Prostate gland (tissue), 2 donors: ENCODE measurements around the gene TNFAIP8L2. TPM values are rescaled to one million over a fixed set of nuclear protein-coding genes. Genes with fewer than 3 reads are reported as not detected.
"Not testable (repeated sequence)": the region's sequence is repeated elsewhere in the genome, so short reads cannot be mapped to it uniquely, and the experiment has no call there.

Experiments
- DNase-seq: peaks from one replicate; pipeline ENCODE4 v3.0.0-alpha.2; 2019; ENCODE audit warnings: low spot score
- H3K27ac ChIP-seq, 2 donors: fragments of 200-600 bp; sonication (generic); 2 replicates each; pipeline ENCODE4 v1.5.1; 2017 to 2019
- H3K27me3 ChIP-seq: fragments of 200-600 bp; sonication (generic); replicated peaks from 2 replicates; pipeline ENCODE4 v1.5.1; 2019; ENCODE audit not compliant: insufficient read depth
- H3K36me3 ChIP-seq, 2 donors: fragments of 200-600 bp; sonication (generic); 1 replicate in 1 of 2; 2 replicates in 1 of 2; pipeline versions ENCODE4 v1.5.1 to v1.8.1; 2017 to 2019
- H3K4me1 ChIP-seq: fragments of 200-600 bp; sonication (generic); replicated peaks from 2 replicates; pipeline ENCODE4 v1.5.1; 2019
- H3K4me3 ChIP-seq, 2 donors: fragments of 200-600 bp; sonication (generic); 2 replicates each; pipeline ENCODE4 v1.5.1; 2017 to 2019
- H3K9me3 ChIP-seq: fragments of 200-600 bp; sonication (generic); 2 replicates; pipeline ENCODE4 v1.5.1; 2017
- POLR2A ChIP-seq: fragments of 450-650 bp; IDR thresholded peaks from one replicate; pipeline ENCODE4 v1.6.1; 2016; ENCODE audit warnings: antibody characterized with exemption, mild to moderate bottlenecking
- POLR2AphosphoS5 ChIP-seq: sonication (generic); formaldehyde crosslinking; IDR thresholded peaks from one replicate; pipeline ENCODE4 v1.6.1; 2017; ENCODE audit warnings: antibody characterized with exemption
- WGBS: methylation state at CpG from one replicate; pipeline ENCODE4 v1.1.5; 2018; 5-methylcytosine and 5-hydroxymethylcytosine counted together
- intact Hi-C: fragments of 100-400 bp; cut with DNase I; formaldehyde crosslinking; loops from one replicate; pipeline ENCODE4 v1.14.2; 2022
- total RNA-seq, 2 donors: library from RNA; depleted of rRNA; stranded (reverse); fragments of >200 nt; gene quantifications; one replicate each; pipeline ENCODE4 v1.1.0, GENCODE V29; 2016
- TF ChIP-seq, protein P1 (sequence below), 4 experiments: fragments of 200-600 bp in 2 of 4; fragments of 450-650 bp in 2 of 4; sonication (generic) in 2 of 4; IDR thresholded peaks; 1 replicate in 3 of 4; 2 replicates in 1 of 4; pipeline ENCODE4 v1.5.1; 2016 to 2019; ENCODE audit warnings: antibody characterized with exemption in 4 of 4, mild to moderate bottlenecking in 2 of 4, moderate library complexity in 2 of 4

Gene TNFAIP8L2
- total RNA-seq, 2 donors from 2014 or later, result 1.5 to 2.1 TPM

DNA sequence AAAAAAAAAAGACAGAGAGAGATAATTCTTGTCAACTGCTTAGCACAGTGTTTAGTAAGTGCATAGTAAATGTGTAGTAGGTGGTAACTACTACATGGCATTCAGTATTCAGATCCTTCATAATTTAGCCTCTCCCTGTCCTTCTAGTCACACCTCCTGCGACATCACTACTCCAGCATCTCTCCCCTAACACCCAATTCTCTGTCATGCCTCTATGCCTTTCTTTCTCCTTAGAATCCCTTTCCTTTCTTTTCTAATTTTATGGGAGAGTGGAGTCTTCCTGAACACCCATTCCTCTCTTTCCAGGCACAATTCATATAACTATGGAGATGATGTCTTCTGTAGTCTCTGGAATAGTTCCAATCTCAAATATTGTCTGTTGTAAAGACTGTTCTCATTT, 37.4 kb downstream of the TNFAIP8L2 start:
- no peak overlapping the region for H3K27ac ChIP-seq
- intact Hi-C loops, result no loop called here

DNA sequence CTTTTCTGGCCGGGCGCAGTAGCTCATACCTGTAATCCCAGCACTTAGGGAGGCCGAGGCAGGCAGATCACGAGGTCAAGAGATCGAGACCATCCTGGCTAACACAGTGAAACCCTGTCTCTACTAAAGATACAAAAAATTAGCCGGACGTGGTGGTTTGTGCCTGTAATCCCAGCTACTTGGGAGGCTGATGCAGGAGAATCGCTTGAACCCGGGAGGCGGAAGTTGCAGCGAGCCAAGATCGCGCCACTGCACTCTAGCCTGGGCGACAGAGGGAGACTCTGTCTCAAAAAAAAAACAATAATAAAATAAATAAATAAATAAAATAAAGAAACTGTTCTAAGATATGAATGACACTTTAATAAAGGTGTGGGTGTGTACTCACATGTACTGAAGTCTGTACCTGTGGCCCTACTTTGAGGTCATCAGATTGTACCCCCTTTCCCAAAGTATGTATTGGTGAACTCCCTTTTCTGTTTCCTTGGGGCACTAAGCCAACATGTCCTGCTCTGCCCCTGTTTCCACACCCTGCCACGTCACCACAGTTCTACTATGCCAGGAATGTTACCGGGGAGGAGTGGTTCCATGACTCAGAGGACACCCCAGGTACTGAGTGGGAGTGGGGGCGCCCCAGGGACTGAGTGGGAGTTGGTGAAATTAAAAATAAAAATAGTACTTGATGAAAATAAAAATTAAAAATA, 38.6 kb downstream of the TNFAIP8L2 start:
- intact Hi-C loops, H3K4me3 ChIP-seq: not testable (repeated sequence)

More for the DNA sequence above, 37.4 kb downstream of the TNFAIP8L2 start:
- Histone ChIP-seq H3K9me3 (no peaks in the 10 kb centered on the region), H3K4me3 (no peak overlapping the region), H3K36me3 (no peaks in the 10 kb centered on the region), H3K27me3 (no peaks in the 10 kb centered on the region), H3K4me1 (peaks cover 3% of the 10 kb centered on the region)
- TF ChIP-seq, protein P1, sequence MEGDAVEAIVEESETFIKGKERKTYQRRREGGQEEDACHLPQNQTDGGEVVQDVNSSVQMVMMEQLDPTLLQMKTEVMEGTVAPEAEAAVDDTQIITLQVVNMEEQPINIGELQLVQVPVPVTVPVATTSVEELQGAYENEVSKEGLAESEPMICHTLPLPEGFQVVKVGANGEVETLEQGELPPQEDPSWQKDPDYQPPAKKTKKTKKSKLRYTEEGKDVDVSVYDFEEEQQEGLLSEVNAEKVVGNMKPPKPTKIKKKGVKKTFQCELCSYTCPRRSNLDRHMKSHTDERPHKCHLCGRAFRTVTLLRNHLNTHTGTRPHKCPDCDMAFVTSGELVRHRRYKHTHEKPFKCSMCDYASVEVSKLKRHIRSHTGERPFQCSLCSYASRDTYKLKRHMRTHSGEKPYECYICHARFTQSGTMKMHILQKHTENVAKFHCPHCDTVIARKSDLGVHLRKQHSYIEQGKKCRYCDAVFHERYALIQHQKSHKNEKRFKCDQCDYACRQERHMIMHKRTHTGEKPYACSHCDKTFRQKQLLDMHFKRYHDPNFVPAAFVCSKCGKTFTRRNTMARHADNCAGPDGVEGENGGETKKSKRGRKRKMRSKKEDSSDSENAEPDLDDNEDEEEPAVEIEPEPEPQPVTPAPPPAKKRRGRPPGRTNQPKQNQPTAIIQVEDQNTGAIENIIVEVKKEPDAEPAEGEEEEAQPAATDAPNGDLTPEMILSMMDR (IDR thresholded peaks at IDR 0.05), result no peak
- TF ChIP-seq POLR2A, result no peak
- TF ChIP-seq POLR2AphosphoS5, result no peak
- no peak for DNase-seq
- 78% methylated on average over 1 of the region's 1 CpG for WGBS

DNA sequence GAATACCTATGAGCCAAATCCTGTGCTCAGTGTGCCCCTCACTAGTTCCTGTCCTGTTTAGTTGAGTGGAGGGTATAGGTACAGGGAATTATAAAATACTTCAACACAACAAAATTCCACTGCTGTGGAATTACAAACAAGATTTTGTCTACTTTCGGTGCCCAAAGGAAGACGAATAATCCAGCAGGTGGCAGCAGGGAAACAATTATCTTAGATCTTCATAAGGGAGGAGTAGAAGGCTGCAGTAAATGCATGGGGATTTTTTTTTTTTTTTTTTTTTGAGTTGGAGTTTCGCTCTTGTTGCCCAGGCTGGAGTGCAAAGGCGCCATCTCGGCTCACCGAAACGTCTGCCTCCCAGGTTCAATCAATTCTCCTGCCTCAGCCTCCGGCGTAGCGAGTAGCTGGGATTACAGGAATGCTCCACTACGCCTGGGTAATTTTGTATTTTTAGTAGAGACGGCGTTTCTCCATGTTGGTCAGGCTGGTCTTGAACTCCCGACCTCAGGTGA, 39.9 kb downstream of the TNFAIP8L2 start:
- peak; percentile 72 for DNase-seq
- H3K36me3 ChIP-seq, result no peaks in the 10 kb centered on the region
- H3K27ac ChIP-seq, result peak overlapping the region; percentile 38 to 40
- H3K4me3 ChIP-seq, result no peak overlapping the region
- no peaks in the 10 kb centered on the region for H3K27me3 ChIP-seq
- TF ChIP-seq POLR2A (no peak), POLR2AphosphoS5 (peak; percentile 64)
- TF ChIP-seq, protein P1 (IDR thresholded peaks at IDR 0.05), result peak; percentile 19 to 69 (median 56)
- intact Hi-C loops, result no loop called here
- no peaks in the 10 kb centered on the region for H3K9me3 ChIP-seq
- 35% methylated on average over 14 of the region's 14 CpGs for WGBS
- H3K4me1 ChIP-seq, result peaks cover 6% of the 10 kb centered on the region

More for the DNA sequence above, 38.6 kb downstream of the TNFAIP8L2 start:
- peak; percentile 21 for TF ChIP-seq POLR2AphosphoS5
- H3K36me3 ChIP-seq, H3K9me3 ChIP-seq, H3K4me1 ChIP-seq, H3K27ac ChIP-seq, H3K27me3 ChIP-seq: not testable (repeated sequence)
- 78% methylated on average over 17 of the region's 17 CpGs for whole genome bisulfite sequencing
- DNase-seq, result peak; percentile 53

DNA sequence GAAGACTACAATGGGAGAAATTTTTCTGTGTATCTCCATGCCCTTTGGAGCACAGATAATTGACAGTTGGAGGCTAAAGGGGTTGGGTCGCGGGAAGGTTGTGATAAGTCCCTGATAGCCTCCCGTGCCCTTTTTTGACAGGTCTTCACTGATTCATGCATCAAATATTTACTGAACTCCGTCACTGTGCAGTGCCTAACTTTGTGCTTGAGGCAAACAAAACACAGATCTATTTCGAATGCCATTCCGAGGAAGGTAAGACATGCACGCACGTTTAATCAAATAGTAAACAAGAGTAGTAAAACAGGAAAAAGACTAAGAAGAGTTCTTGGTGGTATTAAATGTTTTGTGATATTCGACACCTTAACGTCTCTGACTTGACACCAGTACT, 41.4 kb downstream of the TNFAIP8L2 start:
- H3K4me1 ChIP-seq, result peaks cover 6% of the 10 kb centered on the region
- intact Hi-C loops, result loop anchor here (2.0 kb wide), 1 partner anchor 57 kb away; the partner anchor contains the start of gene PSMD4

More for the DNA sequence above, 41.4 kb downstream of the TNFAIP8L2 start:
- WGBS, result 10% methylated on average over 10 of the region's 10 CpGs
- Histone ChIP-seq H3K9me3 (no peaks in the 10 kb centered on the region), H3K4me3 (peak overlapping the region; percentile 55 to 82), H3K27ac (peak overlapping the region; percentile 83 to 95), H3K36me3 (peaks cover 0 to 2% of the 10 kb centered on the region in 2 donors), H3K27me3 (no peaks in the 10 kb centered on the region)
- DNase-seq, result no peak
- TF ChIP-seq POLR2AphosphoS5 (no peak), POLR2A (no peak)
- TF ChIP-seq, protein P1 (IDR thresholded peaks at IDR 0.05), result no peak
